HG02763 (cell line): ENCODE data around the gene IL10RB.

Source experiments
- ATAC-seq: cut with Tn5 transposase; IDR thresholded peaks from one replicate; pipeline ENCODE4 v1.9.1; 2021; ENCODE audit warnings: mild to moderate bottlenecking, moderate library complexity; ENCODE audit not compliant: unreplicated experiment

The IL10RB gene

GRCh38 chr21:33265664-33266049, 510 bp upstream of the IL10RB start:
- no peak for ATAC-seq

DNA sequence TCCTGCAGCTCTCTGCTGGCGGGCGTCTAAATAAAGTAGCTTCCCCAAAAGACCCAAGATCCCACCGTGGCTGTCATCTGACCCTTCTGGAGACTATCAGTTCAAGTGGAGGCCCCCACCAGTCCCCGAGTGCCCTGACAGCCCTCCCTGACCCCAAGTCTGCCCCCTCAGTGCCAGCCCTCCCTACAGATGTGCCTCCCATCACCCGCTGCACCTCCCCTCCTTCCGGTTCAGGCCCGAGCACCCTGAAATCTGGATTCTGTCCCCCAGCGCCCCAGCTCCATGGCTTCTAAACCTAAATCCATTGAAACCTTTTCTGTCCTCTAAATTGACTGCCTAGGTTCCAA, 595 bp downstream of the IL10RB start:
- no peak for ATAC-seq

GRCh38 chr21:33267250-33267649, 1.1 kb downstream of the IL10RB start:
- no peak for ATAC-seq

- ATAC-seq, result peak; percentile 16
These were observed 2.2 kb downstream of the IL10RB start for GRCh38 chr21:33268393-33268736.

DNA sequence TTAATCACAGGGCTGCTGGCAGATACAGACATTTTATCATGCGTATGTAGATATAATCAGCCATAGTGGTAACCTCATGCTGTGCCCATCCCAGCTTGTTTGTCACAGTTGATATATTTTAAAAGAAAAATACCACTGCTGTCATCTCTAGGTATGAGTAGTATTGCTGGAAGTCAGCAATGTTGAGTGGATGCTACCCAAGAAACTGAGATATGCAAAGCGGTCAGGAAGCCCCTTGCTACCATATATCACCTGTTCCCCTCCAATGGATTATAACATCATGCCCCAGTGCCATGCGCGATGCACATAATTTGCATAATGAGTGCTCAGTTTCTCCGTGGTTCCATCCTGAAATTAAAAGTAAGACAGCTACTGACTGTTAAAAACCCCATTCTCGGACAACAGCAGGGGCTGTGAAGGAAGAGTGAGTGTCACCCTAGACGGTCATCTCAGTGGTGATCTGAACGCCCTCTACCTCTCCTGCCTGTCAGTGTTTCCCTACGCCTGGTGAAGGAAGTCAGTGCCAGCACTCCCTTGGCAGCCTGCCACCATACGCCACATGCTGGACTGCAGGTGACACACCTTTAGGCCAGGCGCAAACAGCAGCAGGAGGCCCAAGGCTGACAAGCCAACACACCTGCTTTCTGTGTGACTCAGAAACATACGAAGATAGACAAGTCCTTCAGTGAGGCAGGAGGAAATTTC, 2.7 kb downstream of the IL10RB start:
- peak; percentile 64 for ATAC-seq

GRCh38 chr21:33270986-33271385, 4.8 kb downstream of the IL10RB start:
- ATAC-seq, result no peak

GRCh38 chr21:33273044-33273443, 6.9 kb downstream of the IL10RB start:
- ATAC-seq, result no peak

- no peak for ATAC-seq
These were observed 12.6 kb downstream of the IL10RB start for GRCh38 chr21:33278721-33279120.

- no peak for ATAC-seq
These were observed 13.2 kb downstream of the IL10RB start for GRCh38 chr21:33279330-33279820.

- no peak for ATAC-seq
These were observed 15.0 kb downstream of the IL10RB start for GRCh38 chr21:33281096-33281652.

DNA sequence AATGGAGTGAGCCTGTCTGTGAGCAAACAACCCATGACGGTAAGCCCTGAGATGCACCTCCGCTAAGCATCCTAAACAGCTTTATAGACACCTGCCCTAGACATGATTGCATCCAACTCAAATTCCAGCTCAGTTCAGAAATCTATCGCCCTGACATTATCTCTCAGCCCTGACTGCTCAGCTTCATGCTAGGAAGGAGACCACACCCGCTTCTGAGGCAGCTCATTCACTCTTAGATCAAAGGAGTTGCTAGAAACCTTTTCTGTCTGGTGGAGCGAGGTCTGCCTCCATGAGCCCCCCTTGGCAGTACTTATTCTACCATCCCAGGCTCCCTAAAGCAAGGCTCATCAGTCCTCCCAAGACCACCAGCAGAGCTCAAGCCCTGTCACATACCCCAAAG, 17.0 kb downstream of the IL10RB start:
- ATAC-seq, result no peak

- no peak for ATAC-seq
These were observed 19.9 kb downstream of the IL10RB start for GRCh38 chr21:33286076-33286475.

- no peak for ATAC-seq
These were observed 20.7 kb downstream of the IL10RB start for GRCh38 chr21:33286600-33287456.

GRCh38 chr21:33289199-33289819, 23.1 kb downstream of the IL10RB start:
- ATAC-seq, result no peak

GRCh38 chr21:33290441-33290840, 24.3 kb downstream of the IL10RB start:
- no peak for ATAC-seq

DNA sequence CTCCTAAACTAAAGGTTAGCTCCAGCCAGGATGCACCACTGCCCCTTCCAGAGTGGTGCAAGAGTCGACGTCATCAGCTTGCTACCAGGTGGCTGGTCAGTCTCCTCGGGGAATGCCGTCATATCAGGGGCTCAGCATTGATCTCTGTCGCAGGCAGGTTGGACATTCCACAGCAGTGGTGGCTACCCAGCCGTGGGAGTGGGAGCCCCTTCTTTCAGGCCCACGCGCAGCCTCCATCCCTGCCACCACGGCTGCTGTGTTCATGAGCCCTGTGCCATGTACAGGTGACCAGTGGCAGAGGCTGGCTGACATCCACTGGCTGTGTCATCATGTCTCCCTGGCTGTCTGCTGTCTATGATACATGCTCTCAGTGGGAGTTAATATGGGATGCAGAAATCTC, 25.5 kb downstream of the IL10RB start:
- ATAC-seq, result no peak

GRCh38 chr21:33292724-33293123, 26.6 kb downstream of the IL10RB start:
- ATAC-seq, result no peak

DNA sequence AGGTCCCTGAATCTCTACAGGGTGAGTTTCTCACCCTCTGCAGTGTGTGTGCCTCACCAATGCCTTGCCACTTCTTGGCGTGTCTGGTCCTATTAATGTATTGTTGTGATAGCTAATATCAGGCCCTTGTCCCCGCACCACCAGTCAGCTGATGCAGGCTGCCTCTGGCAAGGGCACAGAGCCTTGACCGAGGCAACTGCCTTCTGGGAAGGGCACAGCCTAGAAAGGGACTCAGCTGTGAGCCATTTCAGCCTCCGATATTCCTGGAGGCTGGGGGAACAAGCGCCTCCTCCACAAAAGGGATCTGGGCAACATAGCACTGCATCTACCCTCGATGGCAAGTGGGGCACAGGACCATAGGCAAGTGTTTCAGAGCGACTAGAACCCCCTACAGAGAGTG, 27.0 kb downstream of the IL10RB start:
- no peak for ATAC-seq

GRCh38 chr21:33293811-33294216, 27.6 kb downstream of the IL10RB start:
- ATAC-seq, result no peak

GRCh38 chr21:33296156-33296555, 30.0 kb downstream of the IL10RB start:
- ATAC-seq, result no peak

DNA sequence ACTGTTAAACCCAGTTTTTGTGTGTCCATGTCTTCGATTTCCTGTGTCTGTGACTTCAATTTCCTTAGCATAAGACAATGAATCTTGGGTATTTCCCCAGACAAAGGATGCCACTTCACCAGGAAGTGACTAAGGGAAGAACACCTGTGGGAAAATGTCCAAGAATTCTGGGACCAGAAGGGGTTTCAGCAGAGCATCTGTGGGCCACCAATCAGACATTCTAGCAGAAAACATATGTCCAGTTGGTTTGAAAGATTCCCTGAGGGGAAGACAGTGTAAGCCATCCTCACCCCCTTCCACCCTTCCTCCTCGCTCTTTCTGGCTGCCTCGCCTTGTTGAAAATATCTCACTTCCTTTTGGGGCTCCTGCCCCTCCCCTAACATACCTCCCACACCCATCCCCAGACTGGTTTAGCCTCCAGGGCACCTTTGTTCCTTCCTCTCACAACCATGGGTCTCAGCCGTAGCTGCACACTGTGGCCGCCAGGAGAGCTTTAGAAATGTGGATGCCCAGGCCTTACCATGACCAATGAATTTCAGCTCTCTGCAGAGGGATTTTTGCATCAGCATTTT, 33.1 kb downstream of the IL10RB start:
- peak; percentile 57 for ATAC-seq
